ENCODE data around the gene RASSF7.

RASSF7 gene

DNA sequence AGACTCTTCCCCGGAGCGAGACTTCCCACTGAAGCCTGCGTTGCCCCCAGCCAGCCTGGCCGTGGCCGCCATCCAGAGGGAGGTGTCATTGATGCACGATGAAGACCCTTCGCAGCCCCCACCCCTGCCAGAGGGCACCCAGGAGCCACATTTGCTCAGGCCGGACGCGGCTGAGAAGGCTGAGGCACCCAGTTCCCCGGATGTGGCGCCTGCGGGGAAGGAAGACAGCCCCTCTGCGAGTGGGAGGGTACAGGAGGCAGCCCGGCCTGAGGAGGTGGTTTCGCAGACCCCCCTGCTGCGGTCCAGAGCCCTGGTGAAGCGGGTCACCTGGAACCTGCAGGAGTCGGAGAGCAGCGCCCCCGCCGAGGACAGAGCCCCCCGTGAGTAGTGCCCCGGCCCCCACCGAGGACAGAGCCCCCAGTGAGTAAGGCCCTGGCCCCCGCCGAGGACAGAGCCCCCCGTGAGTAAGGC is 48.6 kb downstream of the RASSF7 start:
- H3K4me2 ChIP-seq (ENCODE audit: low read depth, low read length, poor library complexity, severe bottlenecking), result no peak overlapping the region
- peaks cover 4% of the 10 kb centered on the region; the same call in 1 of the 2 replicates for H3K36me3 ChIP-seq (ENCODE audit: low read length)
- no peak overlapping the region for H2AFZ ChIP-seq (ENCODE audit: low read depth, low read length, severe bottlenecking)
- no peak overlapping the region for H3K4me3 ChIP-seq (ENCODE audit: insufficient read depth, low read length, poor library complexity, severe bottlenecking)
- H3K9me2 ChIP-seq (replicated peaks; ENCODE audit: insufficient read depth, low read length), result no peaks in the 10 kb centered on the region
- H3K9ac ChIP-seq (ENCODE audit: low read length), result no peak overlapping the region
- no peak overlapping the region for H3K27ac ChIP-seq (ENCODE audit: low read depth, low read length)
- H4K20me1 ChIP-seq (ENCODE audit: low read depth, low read length), result no peaks in the 10 kb centered on the region; the same call in 1 of the 2 replicates
- H3K27me3 ChIP-seq (ENCODE audit: low read length), result no peaks in the 10 kb centered on the region
- H3F3A ChIP-seq (ENCODE audit: insufficient read depth), result peaks cover 10% of the 10 kb centered on the region
- no peak for TF ChIP-seq EZH2phosphoT487 (conservative IDR thresholded peaks at IDR 0.05; ENCODE audit: low read length)
- TF ChIP-seq, protein P1, sequence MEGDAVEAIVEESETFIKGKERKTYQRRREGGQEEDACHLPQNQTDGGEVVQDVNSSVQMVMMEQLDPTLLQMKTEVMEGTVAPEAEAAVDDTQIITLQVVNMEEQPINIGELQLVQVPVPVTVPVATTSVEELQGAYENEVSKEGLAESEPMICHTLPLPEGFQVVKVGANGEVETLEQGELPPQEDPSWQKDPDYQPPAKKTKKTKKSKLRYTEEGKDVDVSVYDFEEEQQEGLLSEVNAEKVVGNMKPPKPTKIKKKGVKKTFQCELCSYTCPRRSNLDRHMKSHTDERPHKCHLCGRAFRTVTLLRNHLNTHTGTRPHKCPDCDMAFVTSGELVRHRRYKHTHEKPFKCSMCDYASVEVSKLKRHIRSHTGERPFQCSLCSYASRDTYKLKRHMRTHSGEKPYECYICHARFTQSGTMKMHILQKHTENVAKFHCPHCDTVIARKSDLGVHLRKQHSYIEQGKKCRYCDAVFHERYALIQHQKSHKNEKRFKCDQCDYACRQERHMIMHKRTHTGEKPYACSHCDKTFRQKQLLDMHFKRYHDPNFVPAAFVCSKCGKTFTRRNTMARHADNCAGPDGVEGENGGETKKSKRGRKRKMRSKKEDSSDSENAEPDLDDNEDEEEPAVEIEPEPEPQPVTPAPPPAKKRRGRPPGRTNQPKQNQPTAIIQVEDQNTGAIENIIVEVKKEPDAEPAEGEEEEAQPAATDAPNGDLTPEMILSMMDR (IDR thresholded peaks at IDR 0.05; ENCODE audit: insufficient read depth, low read length, poor library complexity, severe bottlenecking), result no peak
- H3K79me2 ChIP-seq (ENCODE audit: insufficient read depth, low read length), result no peaks in the 10 kb centered on the region
- H3K9me3 ChIP-seq (ENCODE audit: insufficient read depth, low read length), result no peaks in the 10 kb centered on the region

DNA sequence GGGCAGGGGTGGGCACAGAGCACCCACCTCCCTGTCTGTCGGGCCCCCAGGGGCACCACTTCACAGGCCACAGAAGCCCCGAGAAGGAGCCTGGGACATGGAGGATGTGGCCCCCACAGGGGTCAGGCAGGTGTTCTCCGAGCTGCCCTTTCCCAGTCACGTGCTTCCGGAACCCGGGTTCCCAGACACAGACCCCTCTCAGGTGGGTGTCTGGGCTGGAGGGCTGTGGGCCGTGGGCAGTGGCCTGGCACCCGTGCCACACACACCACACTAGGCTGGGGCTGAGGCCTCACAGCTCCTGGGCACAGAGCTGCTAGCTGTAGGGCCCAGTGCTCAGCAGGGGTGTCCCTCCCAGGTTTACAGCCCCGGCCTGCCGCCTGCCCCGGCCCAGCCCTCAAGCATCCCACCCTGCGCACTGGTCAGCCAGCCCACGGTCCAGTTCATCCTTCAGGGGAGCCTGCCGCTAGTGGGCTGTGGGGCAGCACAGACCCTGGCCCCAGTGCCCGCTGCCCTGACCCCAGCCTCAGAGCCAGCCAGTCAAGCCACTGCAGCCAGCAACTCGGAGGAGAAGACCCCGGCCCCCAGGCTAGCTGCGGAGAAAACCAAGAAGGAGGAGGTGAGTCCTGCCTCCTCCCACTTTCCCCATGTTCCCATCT is 49.5 kb downstream of the RASSF7 start:
- H3K4me3 ChIP-seq (ENCODE audit: insufficient read depth, low read length, poor library complexity, severe bottlenecking), result no peak overlapping the region
- TF ChIP-seq EZH2phosphoT487 (conservative IDR thresholded peaks at IDR 0.05; ENCODE audit: low read length), result no peak
- TF ChIP-seq, protein P1 (IDR thresholded peaks at IDR 0.05; ENCODE audit: insufficient read depth, low read length, poor library complexity, severe bottlenecking), result no peak
- 0 out of 2 replicates have a peak, but pooled peaks cover under 1% of the 10 kb centered on the region for H3K36me3 ChIP-seq (ENCODE audit: low read length)
- no peaks in the 10 kb centered on the region for H3K9me3 ChIP-seq (ENCODE audit: insufficient read depth, low read length)
- H4K20me1 ChIP-seq (ENCODE audit: low read depth, low read length), result no peaks in the 10 kb centered on the region; the same call in 1 of the 2 replicates
- H3K79me2 ChIP-seq (ENCODE audit: insufficient read depth, low read length), result no peaks in the 10 kb centered on the region
- H3K9me2 ChIP-seq (replicated peaks; ENCODE audit: insufficient read depth, low read length), result no peaks in the 10 kb centered on the region
- H2AFZ ChIP-seq (ENCODE audit: low read depth, low read length, severe bottlenecking), result no peak overlapping the region
- no peak overlapping the region for H3K4me2 ChIP-seq (ENCODE audit: low read depth, low read length, poor library complexity, severe bottlenecking)
- no peak overlapping the region for H3K9ac ChIP-seq (ENCODE audit: low read length)
- no peaks in the 10 kb centered on the region for H3K27me3 ChIP-seq (ENCODE audit: low read length)
- no peak overlapping the region for H3K27ac ChIP-seq (ENCODE audit: low read depth, low read length)
- H3F3A ChIP-seq (ENCODE audit: insufficient read depth), result peaks cover 10% of the 10 kb centered on the region

DNA sequence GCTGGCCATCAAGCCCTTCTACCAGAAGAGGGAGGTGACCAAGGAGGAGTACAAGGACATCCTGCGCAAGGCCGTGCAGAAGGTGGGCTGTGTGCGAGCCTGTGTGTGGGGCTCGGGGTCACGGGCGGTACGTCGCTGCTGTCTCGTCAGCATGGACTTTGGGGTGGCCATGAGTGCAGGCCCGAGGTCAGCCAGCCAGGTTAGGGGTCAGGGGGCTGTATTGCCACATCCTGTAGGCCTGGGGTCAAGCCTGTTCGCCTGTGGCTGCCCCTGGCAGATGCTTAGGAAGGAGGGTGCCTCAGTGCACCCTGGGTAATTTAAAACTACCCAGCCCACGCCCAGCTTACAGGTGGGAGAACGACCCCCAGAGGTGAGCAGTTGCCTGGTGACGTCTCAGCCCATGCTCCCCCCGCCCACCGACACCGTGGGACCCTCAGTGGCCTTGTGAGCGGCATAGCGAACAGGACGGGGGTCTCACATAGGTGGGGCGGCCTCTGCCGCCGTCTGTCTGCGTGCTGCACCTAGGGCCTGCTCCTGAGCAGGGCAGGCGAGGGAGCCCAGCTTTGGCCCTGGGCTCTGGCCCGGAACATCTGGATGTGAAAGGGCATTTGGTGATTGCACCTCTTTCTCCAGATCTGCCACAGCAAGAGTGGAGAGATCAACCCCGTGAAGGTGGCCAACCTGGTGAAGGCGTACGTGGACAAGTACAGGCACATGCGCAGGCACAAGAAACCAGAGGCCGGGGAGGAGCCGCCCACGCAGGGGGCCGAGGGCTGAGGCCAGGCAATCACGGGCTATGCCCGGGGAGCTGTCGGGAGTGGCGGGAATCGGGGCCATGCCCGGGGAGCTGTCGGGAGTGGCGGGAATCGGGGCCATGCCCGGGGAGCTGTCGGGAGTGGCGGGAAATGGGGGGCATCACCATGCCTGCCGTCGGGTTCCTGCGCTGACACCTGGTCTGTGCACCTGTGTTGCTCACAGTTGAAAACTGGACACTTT is 50.5 kb downstream of the RASSF7 start:
- Histone ChIP-seq H3K27ac (ENCODE audit: low read depth, low read length) (no peak overlapping the region), H4K20me1 (ENCODE audit: low read depth, low read length) (no peaks in the 10 kb centered on the region; the same call in 1 of the 2 replicates), H3K79me2 (ENCODE audit: insufficient read depth, low read length) (no peaks in the 10 kb centered on the region), H3K9ac (ENCODE audit: low read length) (no peak overlapping the region), H3K4me3 (ENCODE audit: insufficient read depth, low read length, poor library complexity, severe bottlenecking) (no peak overlapping the region), H3F3A (ENCODE audit: insufficient read depth) (peaks cover 10% of the 10 kb centered on the region), H3K9me3 (ENCODE audit: insufficient read depth, low read length) (no peaks in the 10 kb centered on the region), H3K9me2 (replicated peaks; ENCODE audit: insufficient read depth, low read length) (no peaks in the 10 kb centered on the region), H2AFZ (ENCODE audit: low read depth, low read length, severe bottlenecking) (no peak overlapping the region), H3K27me3 (ENCODE audit: low read length) (no peaks in the 10 kb centered on the region), H3K4me2 (ENCODE audit: low read depth, low read length, poor library complexity, severe bottlenecking) (no peak overlapping the region), H3K36me3 (ENCODE audit: low read length) (no peaks in the 10 kb centered on the region)
- TF ChIP-seq, protein P1 (IDR thresholded peaks at IDR 0.05; ENCODE audit: insufficient read depth, low read length, poor library complexity, severe bottlenecking), result no peak
- no peak for TF ChIP-seq EZH2phosphoT487 (conservative IDR thresholded peaks at IDR 0.05; ENCODE audit: low read length)
